Mucosa of descending colon (tissue), 3 donors: Measurements from ENCODE around the gene TTLL7. TPM values are rescaled to one million over a fixed set of nuclear protein-coding genes. Genes with fewer than 3 reads are reported as not detected.

ENCODE experiments used
- ATAC-seq: fragments of 200-7000 bp; cut with Tn5 transposase; one replicate; pipeline ENCODE4 v1.9.1; 2020; ENCODE audit warnings: mild to moderate bottlenecking, moderate library complexity
- DNase-seq, 3 donors: peaks; one replicate each; pipeline ENCODE4 v3.0.0-alpha.2; 2020
- H3K36me3 ChIP-seq: fragments of 200-600 bp; one replicate; pipeline ENCODE4 v1.8.0; 2021; ENCODE audit warnings: low read depth, mild to moderate bottlenecking
- H3K4me1 ChIP-seq: fragments of 200-600 bp; one replicate; pipeline ENCODE4 v1.8.0; 2021; ENCODE audit warnings: low read depth, mild to moderate bottlenecking
- H3K4me3 ChIP-seq: fragments of 200-600 bp; one replicate; pipeline ENCODE4 v1.8.0; 2021; ENCODE audit warnings: mild to moderate bottlenecking
- H3K9me3 ChIP-seq: fragments of 200-600 bp; one replicate; pipeline ENCODE4 v1.8.0; 2021; ENCODE audit warnings: mild to moderate bottlenecking
- intact Hi-C, 2 donors: fragments of 100-400 bp; cut with DNase I in 1 of 2; cut with micrococcal nuclease in 1 of 2; formaldehyde crosslinking; loops; one replicate each; pipeline versions ENCODE4 v1.11.0 to v1.11.1; 2022; cut with DNase I, micrococcal nuclease
- total RNA-seq, 3 donors: library from RNA; stranded (reverse); fragmentation: NEBNext Ultra II Directional in 2 of 3; extraction: Animal tissue kit (Norgen Biotek cat#: 25700) in 2 of 3; gene quantifications; one replicate each; pipeline versions ENCODE4 v1.2.1 to v1.2.4, GENCODE V29; 2021 to 2023
- TF ChIP-seq, protein P1 (sequence below): fragments of 200-600 bp; IDR thresholded peaks from one replicate; pipeline ENCODE4 v1.8.0; 2022; ENCODE audit warnings: antibody characterized with exemption, mild to moderate bottlenecking
- donor health status: DM: no; HTN: no; CAD: no; lungs with moderate emphysema.
- donor health status: DM: no; HTN: no; CAD: no.
- donor health status: DM: no; HTN: yes; CAD: no.

Gene TTLL7
- total RNA-seq, 3 donors from 2014 or later = 3.3 to 21.0 (median 3.8) TPM

DNA sequence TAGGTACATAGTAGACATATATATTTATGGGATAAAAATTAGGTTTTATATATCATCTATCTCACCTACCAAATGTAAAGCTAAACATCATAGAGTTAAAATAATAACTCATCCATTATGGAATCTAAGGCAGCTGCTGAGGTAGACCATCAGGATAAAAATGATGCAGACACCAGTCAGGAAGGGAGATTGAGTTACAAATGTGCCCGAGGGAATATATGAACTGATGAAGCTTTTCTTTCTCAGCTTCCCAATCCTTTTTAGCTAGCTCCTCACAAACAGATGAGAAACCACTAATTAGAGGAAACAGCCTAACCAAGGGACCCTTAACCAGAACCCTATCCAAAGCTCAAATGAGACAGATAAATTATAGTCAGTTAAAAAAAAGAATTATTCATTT lies 20.9 kb downstream of the TTLL7 start:
- no peaks in the 10 kb centered on the region for H3K4me1 ChIP-seq
- DNase-seq = no peak
- H3K9me3 ChIP-seq = no peaks in the 10 kb centered on the region
- no peak for ATAC-seq
- intact Hi-C loops = no loop called here
- H3K36me3 ChIP-seq = no peaks in the 10 kb centered on the region
- no peak overlapping the region for H3K4me3 ChIP-seq
- TF ChIP-seq, protein P1, sequence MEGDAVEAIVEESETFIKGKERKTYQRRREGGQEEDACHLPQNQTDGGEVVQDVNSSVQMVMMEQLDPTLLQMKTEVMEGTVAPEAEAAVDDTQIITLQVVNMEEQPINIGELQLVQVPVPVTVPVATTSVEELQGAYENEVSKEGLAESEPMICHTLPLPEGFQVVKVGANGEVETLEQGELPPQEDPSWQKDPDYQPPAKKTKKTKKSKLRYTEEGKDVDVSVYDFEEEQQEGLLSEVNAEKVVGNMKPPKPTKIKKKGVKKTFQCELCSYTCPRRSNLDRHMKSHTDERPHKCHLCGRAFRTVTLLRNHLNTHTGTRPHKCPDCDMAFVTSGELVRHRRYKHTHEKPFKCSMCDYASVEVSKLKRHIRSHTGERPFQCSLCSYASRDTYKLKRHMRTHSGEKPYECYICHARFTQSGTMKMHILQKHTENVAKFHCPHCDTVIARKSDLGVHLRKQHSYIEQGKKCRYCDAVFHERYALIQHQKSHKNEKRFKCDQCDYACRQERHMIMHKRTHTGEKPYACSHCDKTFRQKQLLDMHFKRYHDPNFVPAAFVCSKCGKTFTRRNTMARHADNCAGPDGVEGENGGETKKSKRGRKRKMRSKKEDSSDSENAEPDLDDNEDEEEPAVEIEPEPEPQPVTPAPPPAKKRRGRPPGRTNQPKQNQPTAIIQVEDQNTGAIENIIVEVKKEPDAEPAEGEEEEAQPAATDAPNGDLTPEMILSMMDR = no peak

DNA sequence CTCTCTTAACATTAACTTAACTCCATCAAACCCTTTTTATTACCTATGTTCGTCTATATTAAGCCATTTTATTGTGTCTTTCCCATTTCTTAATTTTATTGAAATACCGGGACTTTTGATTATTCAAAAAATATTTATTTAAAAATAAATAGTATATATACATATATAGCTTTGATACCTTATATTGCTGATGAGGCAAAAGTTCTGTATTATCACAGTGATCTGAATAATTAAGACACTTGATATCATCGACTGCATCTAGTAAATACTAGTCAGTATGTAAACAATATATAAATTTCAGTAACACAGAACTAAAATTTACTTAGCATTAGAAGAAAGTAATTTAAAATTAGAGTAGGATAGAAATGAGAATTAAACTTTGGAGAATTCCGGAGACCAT lies 22.0 kb downstream of the TTLL7 start:
- Histone ChIP-seq H3K4me1 (no peaks in the 10 kb centered on the region), H3K36me3 (no peaks in the 10 kb centered on the region), H3K9me3 (no peaks in the 10 kb centered on the region), H3K4me3 (no peak overlapping the region)
- TF ChIP-seq, protein P1 = no peak
- intact Hi-C loops = no loop called here
- DNase-seq (no peak), ATAC-seq (no peak)

DNA sequence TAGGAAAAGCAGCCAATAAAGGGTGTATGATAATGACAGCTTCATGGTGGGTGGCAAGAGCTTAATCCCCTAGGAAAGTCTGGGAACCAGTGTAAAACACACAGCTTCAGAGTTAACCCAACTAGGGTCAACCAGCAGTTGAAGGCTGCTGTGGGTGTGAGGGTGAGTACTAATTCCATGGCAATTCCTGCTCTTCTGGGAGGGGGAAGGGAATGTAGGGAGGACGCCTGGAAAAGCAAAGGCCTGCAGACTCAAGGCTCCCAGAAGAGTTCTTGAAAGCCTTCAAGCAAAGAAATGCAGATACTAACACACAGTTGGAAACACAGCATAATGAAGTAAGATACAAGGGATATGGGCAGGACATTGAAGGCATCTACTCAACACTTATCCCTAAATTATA lies 28.1 kb downstream of the TTLL7 start:
- ATAC-seq (no peak), DNase-seq (no peak)
- Histone ChIP-seq H3K36me3 (no peaks in the 10 kb centered on the region), H3K4me3 (no peak overlapping the region), H3K4me1 (no peaks in the 10 kb centered on the region), H3K9me3 (no peaks in the 10 kb centered on the region)
- TF ChIP-seq, protein P1 = no peak
- intact Hi-C loops = no loop called here

- no peak for DNase-seq
Observed at GRCh38 chr1:83970114-83970513, 28.8 kb downstream of the TTLL7 start.

DNA sequence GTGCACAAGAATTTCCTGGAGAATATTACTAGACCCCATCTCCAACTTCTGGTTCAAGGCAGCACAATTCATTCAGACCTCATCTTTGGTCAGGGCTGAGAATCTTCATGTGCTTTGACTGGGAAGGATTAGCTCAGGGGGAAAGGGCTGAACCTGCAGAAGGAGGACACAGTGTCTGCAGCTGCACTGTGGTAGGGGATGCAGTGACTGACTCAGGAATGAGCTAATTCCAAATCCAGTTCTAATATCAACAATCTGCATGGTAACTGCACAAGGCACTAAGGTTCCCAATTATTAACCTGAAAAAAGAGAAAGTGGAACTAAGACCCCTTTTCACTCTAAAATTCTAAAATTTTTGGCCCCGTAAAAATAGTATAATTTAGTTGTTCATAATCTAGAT lies 31.6 kb downstream of the TTLL7 start:
- no peak for DNase-seq
- H3K36me3 ChIP-seq = no peaks in the 10 kb centered on the region
- intact Hi-C loops = no loop called here
- no peak for ATAC-seq
- H3K9me3 ChIP-seq = no peaks in the 10 kb centered on the region
- H3K4me1 ChIP-seq = no peaks in the 10 kb centered on the region
- H3K4me3 ChIP-seq = no peak overlapping the region
- TF ChIP-seq, protein P1 = no peak

More at GRCh38 chr1:83970114-83970513, 28.8 kb downstream of the TTLL7 start:
- TF ChIP-seq, protein P1 = no peak
- intact Hi-C loops = no loop called here
- H3K4me3 ChIP-seq = no peak overlapping the region
- H3K4me1 ChIP-seq = no peaks in the 10 kb centered on the region
- ATAC-seq = no peak
- no peaks in the 10 kb centered on the region for H3K9me3 ChIP-seq
- no peaks in the 10 kb centered on the region for H3K36me3 ChIP-seq

DNA sequence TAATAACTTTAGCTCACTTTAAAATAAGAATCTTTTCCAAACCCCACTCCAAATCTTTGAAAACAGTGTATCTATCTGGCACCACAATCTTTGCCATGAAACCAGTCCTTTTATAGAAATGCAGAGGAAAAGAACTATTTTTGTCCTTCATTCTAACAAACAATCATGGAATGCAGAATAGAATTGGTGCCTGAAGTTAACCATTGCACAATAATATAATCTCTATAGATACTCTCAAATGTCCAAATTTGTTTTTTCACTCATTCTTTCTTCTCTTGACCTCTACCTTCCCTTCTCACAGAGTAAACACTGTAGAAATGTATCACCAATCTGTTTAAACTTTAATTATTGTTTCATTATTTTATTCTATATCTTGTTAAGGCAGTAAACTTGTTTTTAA lies 34.8 kb downstream of the TTLL7 start:
- no peaks in the 10 kb centered on the region for H3K4me1 ChIP-seq
- TF ChIP-seq, protein P1 = no peak
- H3K36me3 ChIP-seq = no peaks in the 10 kb centered on the region
- intact Hi-C loops = no loop called here
- no peaks in the 10 kb centered on the region for H3K9me3 ChIP-seq
- H3K4me3 ChIP-seq = no peak overlapping the region
- DNase-seq = no peak
- ATAC-seq = no peak
